ENCODE results near the gene STRIT1.
"Not testable (repeated sequence)": the region's sequence is repeated elsewhere in the genome, so short reads cannot be mapped to it uniquely, and the experiment has no call there.

GRCh38 chr3:155275159-155275754, 18.2 kb downstream of the STRIT1 start:
- not testable (repeated sequence) for TF ChIP-seq SMC3 (IDR thresholded peaks at IDR 0.05; ENCODE audit: low read depth, low read length); USF2 (IDR thresholded peaks at IDR 0.05; ENCODE audit: low read depth, low read length); CTCF (conservative IDR thresholded peaks at IDR 0.05; ENCODE audit: low read depth, low read length)
